OCI-LY1 (cell line): ENCODE results near the gene RFC2.

Source experiments
- H2AFZ ChIP-seq: fragments of 200-600 bp; sonication (generic), shearing (Covaris generic); 2 replicates; pipeline ENCODE4 v1.6.0; 2014; ENCODE audit warnings: antibody characterized with exemption, mild to moderate bottlenecking, low read length
- H3F3A ChIP-seq: fragments of 200-600 bp; sonication (generic), shearing (Covaris generic); 2 replicates; pipeline ENCODE4 v1.6.0; 2014; ENCODE audit warnings: mild to moderate bottlenecking, antibody characterized with exemption, low read length, moderate library complexity; ENCODE audit not compliant: insufficient read depth
- H3K27ac ChIP-seq: fragments of 200-600 bp; sonication (generic); 2 replicates; pipeline ENCODE4 v1.5.1; 2014; ENCODE audit warnings: low read length, mixed run types, mild to moderate bottlenecking, low read depth; ENCODE audit not compliant: poor library complexity, severe bottlenecking
- H3K27me3 ChIP-seq: fragments of 200-600 bp; sonication (generic); 2 replicates; pipeline ENCODE4 v1.6.0; 2014; ENCODE audit warnings: antibody characterized with exemption, mild to moderate bottlenecking, low read length, moderate library complexity; ENCODE audit not compliant: insufficient read depth
- H3K36me3 ChIP-seq: fragments of 200-600 bp; sonication (generic); 2 replicates; pipeline ENCODE4 v1.6.1; 2014; ENCODE audit warnings: mild to moderate bottlenecking, antibody characterized with exemption, low read length, moderate library complexity, mixed read lengths; ENCODE audit not compliant: insufficient read depth
- H3K4me1 ChIP-seq: fragments of 200-600 bp; sonication (generic); 2 replicates; pipeline ENCODE4 v1.5.1; 2014; ENCODE audit warnings: mild to moderate bottlenecking, low read length, moderate library complexity; ENCODE audit not compliant: insufficient read depth, severe bottlenecking
- H3K4me2 ChIP-seq: fragments of 200-600 bp; sonication (generic), shearing (Covaris generic); 2 replicates; pipeline ENCODE4 v1.6.1; 2014; ENCODE audit warnings: low read length
- H3K4me3 ChIP-seq: fragments of 200-600 bp; sonication (generic); 2 replicates; pipeline ENCODE4 v1.5.1; 2014; ENCODE audit warnings: low read length, low read depth, mild to moderate bottlenecking, mixed read lengths; ENCODE audit not compliant: poor library complexity, severe bottlenecking
- H3K79me2 ChIP-seq: fragments of 200-600 bp; shearing (Covaris generic); 2 replicates; pipeline ENCODE4 v1.6.1; 2016; ENCODE audit warnings: mixed run types, low read length, mixed read lengths; ENCODE audit not compliant: insufficient read depth
- H3K9ac ChIP-seq: fragments of 200-600 bp; sonication (generic), shearing (Covaris generic); 2 replicates; pipeline ENCODE4 v1.6.1; 2014; ENCODE audit warnings: mild to moderate bottlenecking, low read length, mixed read lengths
- H3K9me2 ChIP-seq: fragments of 200-600 bp; sonication (generic), shearing (Covaris generic); 2 replicates; pipeline ENCODE4 v1.6.1; 2014; ENCODE audit warnings: low read depth, mild to moderate bottlenecking, low read length, mixed read lengths
- H3K9me3 ChIP-seq: fragments of 200-600 bp; shearing (Covaris generic); 2 replicates; pipeline ENCODE4 v1.6.1; 2014; ENCODE audit warnings: low read length, mixed read lengths
- H4K20me1 ChIP-seq: fragments of 200-600 bp; sonication (generic), shearing (Covaris generic); 2 replicates; pipeline ENCODE4 v1.6.0; 2016; ENCODE audit warnings: mild to moderate bottlenecking, low read length; ENCODE audit not compliant: insufficient read depth
- EZH2 ChIP-seq: fragments of 200-600 bp; sonication (generic), shearing (Covaris generic); IDR thresholded peaks from 2 replicates; pipeline ENCODE4 v1.8.0; 2017; ENCODE audit warnings: borderline replicate concordance, mixed run types, mild to moderate bottlenecking, antibody characterized with exemption, low read length, moderate library complexity, mixed read lengths
- TF ChIP-seq, protein P1 (sequence below): fragments of 200-600 bp; sonication (generic), shearing (Covaris generic); IDR thresholded peaks from 2 replicates; pipeline ENCODE4 v1.5.1; 2017; ENCODE audit warnings: mild to moderate bottlenecking, antibody characterized with exemption, low read length, moderate library complexity, mixed read lengths

The RFC2 gene

GRCh38 chr7:74183653-74184450 lies 70.3 kb downstream of the RFC2 start:
- Histone ChIP-seq H3K27me3 (no peaks in the 10 kb centered on the region), H3F3A (no peaks in the 10 kb centered on the region), H3K9ac (no peak overlapping the region), H3K27ac (peak overlapping the region; percentile 12), H3K79me2 (peaks cover 94% of the 10 kb centered on the region), H3K4me2 (peak overlapping the region; percentile 14; the same call in 1 of the 2 replicates), H3K36me3 (peaks cover 93% of the 10 kb centered on the region), H2AFZ (no peak overlapping the region), H3K4me3 (no peak overlapping the region), H4K20me1 (peaks cover 23% of the 10 kb centered on the region; the same call in 1 of the 2 replicates), H3K9me3 (no peaks in the 10 kb centered on the region), H3K4me1 (peaks cover 45% of the 10 kb centered on the region), H3K9me2 (no peaks in the 10 kb centered on the region)
- no peak for TF ChIP-seq EZH2
- TF ChIP-seq, protein P1, sequence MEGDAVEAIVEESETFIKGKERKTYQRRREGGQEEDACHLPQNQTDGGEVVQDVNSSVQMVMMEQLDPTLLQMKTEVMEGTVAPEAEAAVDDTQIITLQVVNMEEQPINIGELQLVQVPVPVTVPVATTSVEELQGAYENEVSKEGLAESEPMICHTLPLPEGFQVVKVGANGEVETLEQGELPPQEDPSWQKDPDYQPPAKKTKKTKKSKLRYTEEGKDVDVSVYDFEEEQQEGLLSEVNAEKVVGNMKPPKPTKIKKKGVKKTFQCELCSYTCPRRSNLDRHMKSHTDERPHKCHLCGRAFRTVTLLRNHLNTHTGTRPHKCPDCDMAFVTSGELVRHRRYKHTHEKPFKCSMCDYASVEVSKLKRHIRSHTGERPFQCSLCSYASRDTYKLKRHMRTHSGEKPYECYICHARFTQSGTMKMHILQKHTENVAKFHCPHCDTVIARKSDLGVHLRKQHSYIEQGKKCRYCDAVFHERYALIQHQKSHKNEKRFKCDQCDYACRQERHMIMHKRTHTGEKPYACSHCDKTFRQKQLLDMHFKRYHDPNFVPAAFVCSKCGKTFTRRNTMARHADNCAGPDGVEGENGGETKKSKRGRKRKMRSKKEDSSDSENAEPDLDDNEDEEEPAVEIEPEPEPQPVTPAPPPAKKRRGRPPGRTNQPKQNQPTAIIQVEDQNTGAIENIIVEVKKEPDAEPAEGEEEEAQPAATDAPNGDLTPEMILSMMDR: peak; percentile 88

DNA sequence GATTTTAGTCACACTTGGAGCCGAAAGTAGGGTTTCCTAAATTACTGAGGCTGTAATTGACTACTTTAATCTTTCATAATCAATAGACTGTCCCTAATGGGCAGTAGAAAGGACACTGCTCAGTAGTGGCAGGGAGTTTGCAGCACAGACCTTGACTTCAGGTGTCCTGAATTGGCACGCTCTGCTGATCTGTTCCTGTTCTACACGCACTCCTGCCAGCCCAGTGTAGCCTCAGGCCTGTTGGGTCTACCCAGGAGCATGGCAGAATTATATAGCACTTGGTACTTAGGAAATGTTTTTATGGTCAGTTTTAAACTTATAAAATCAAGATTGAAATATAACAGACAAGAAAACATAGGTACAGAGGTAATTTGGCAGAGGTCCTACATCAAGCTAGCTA lies 71.1 kb downstream of the RFC2 start:
- Histone ChIP-seq H3K4me3 (no peak overlapping the region), H3K27me3 (no peaks in the 10 kb centered on the region), H3K9me2 (no peaks in the 10 kb centered on the region), H3K4me1 (peaks cover 52% of the 10 kb centered on the region), H3K4me2 (peak overlapping the region; percentile 28; the same call in 1 of the 2 replicates), H3K79me2 (peaks cover 100% of the 10 kb centered on the region), H2AFZ (no peak overlapping the region), H3K9ac (no peak overlapping the region), H3K36me3 (peaks cover 93% of the 10 kb centered on the region), H3K9me3 (no peaks in the 10 kb centered on the region), H3F3A (no peaks in the 10 kb centered on the region), H4K20me1 (peaks cover 23% of the 10 kb centered on the region; the same call in 1 of the 2 replicates), H3K27ac (peak overlapping the region; percentile 26)
- TF ChIP-seq, protein P1: no peak
- TF ChIP-seq EZH2: no peak

GRCh38 chr7:74182453-74183090 lies 71.6 kb downstream of the RFC2 start:
- no peaks in the 10 kb centered on the region for H3K9me3 ChIP-seq
- no peak overlapping the region for H2AFZ ChIP-seq
- H3K9me2 ChIP-seq: no peaks in the 10 kb centered on the region
- H3K4me2 ChIP-seq: peak overlapping the region; percentile 28; the same call in 1 of the 2 replicates
- H3F3A ChIP-seq: no peaks in the 10 kb centered on the region
- TF ChIP-seq EZH2: no peak
- TF ChIP-seq, protein P1: no peak
- peaks cover 20% of the 10 kb centered on the region; the same call in 1 of the 2 replicates for H4K20me1 ChIP-seq
- no peak overlapping the region for H3K4me3 ChIP-seq
- H3K9ac ChIP-seq: no peak overlapping the region
- H3K27ac ChIP-seq: peak overlapping the region; percentile 26
- H3K36me3 ChIP-seq: peaks cover 93% of the 10 kb centered on the region
- peaks cover 58% of the 10 kb centered on the region for H3K4me1 ChIP-seq
- peaks cover 100% of the 10 kb centered on the region for H3K79me2 ChIP-seq
- H3K27me3 ChIP-seq: no peaks in the 10 kb centered on the region
